ENCODE results near the gene ZNF407.

ZNF407 gene

GRCh38 chr18:74551936-74552555 is 45.6 kb upstream of the ZNF407 start:
- Histone ChIP-seq H3K27me3 (ENCODE audit: control insufficient read depth, insufficient read depth, low read length) (no peaks in the 10 kb centered on the region), H3K79me2 (no peaks in the 10 kb centered on the region), H3K27ac (no peak overlapping the region), H3K36me3 (ENCODE audit: control insufficient read depth, insufficient read depth, low read length) (no peaks in the 10 kb centered on the region), H3K4me1 (no peaks in the 10 kb centered on the region), H3K9ac (no peak overlapping the region), H2AFZ (peak overlapping the region; percentile 29), H3K4me2 (ENCODE audit: low read length) (no peak overlapping the region), H3K4me3 (ENCODE audit: low read depth, low read length) (no peak overlapping the region), H3K9me3 (ENCODE audit: control insufficient read depth, low read length) (no peaks in the 10 kb centered on the region)
- peak; percentile 82 for TF ChIP-seq CTCF (IDR thresholded peaks at IDR 0.05)

- no peak overlapping the region for H3K27ac ChIP-seq
- no peaks in the 10 kb centered on the region for H3K36me3 ChIP-seq (ENCODE audit: control insufficient read depth, insufficient read depth, low read length)
- H3K79me2 ChIP-seq, result no peaks in the 10 kb centered on the region
- no peak overlapping the region for H3K4me2 ChIP-seq (ENCODE audit: low read length)
- H3K4me1 ChIP-seq, result no peaks in the 10 kb centered on the region
- no peak overlapping the region for H3K4me3 ChIP-seq (ENCODE audit: low read depth, low read length)
- no peaks in the 10 kb centered on the region for H3K27me3 ChIP-seq (ENCODE audit: control insufficient read depth, insufficient read depth, low read length)
- no peak overlapping the region for H3K9ac ChIP-seq
- no peak overlapping the region for H2AFZ ChIP-seq
- no peak for TF ChIP-seq CTCF (IDR thresholded peaks at IDR 0.05)
- no peaks in the 10 kb centered on the region for H3K9me3 ChIP-seq (ENCODE audit: control insufficient read depth, low read length)
Observed at GRCh38 chr18:74556126-74556525, 41.5 kb upstream of the ZNF407 start.

GRCh38 chr18:74558096-74558495 is 39.6 kb upstream of the ZNF407 start:
- H3K27ac ChIP-seq, result no peak overlapping the region
- H3K79me2 ChIP-seq, result no peaks in the 10 kb centered on the region
- no peak overlapping the region for H3K9ac ChIP-seq
- no peaks in the 10 kb centered on the region for H3K27me3 ChIP-seq (ENCODE audit: control insufficient read depth, insufficient read depth, low read length)
- no peaks in the 10 kb centered on the region for H3K9me3 ChIP-seq (ENCODE audit: control insufficient read depth, low read length)
- H3K36me3 ChIP-seq (ENCODE audit: control insufficient read depth, insufficient read depth, low read length), result no peaks in the 10 kb centered on the region
- no peak overlapping the region for H2AFZ ChIP-seq
- H3K4me1 ChIP-seq, result peaks cover 15% of the 10 kb centered on the region
- no peak overlapping the region for H3K4me2 ChIP-seq (ENCODE audit: low read length)
- TF ChIP-seq CTCF (IDR thresholded peaks at IDR 0.05), result no peak
- no peak overlapping the region for H3K4me3 ChIP-seq (ENCODE audit: low read depth, low read length)

GRCh38 chr18:74562131-74562730 is 35.4 kb upstream of the ZNF407 start:
- H3K4me1 ChIP-seq, result peaks cover 19% of the 10 kb centered on the region
- no peak overlapping the region for H3K9ac ChIP-seq
- no peak overlapping the region for H3K27ac ChIP-seq
- no peak overlapping the region for H3K4me3 ChIP-seq (ENCODE audit: low read depth, low read length)
- no peaks in the 10 kb centered on the region for H3K27me3 ChIP-seq (ENCODE audit: control insufficient read depth, insufficient read depth, low read length)
- no peaks in the 10 kb centered on the region for H3K36me3 ChIP-seq (ENCODE audit: control insufficient read depth, insufficient read depth, low read length)
- H3K79me2 ChIP-seq, result no peaks in the 10 kb centered on the region
- TF ChIP-seq CTCF (IDR thresholded peaks at IDR 0.05), result no peak
- no peaks in the 10 kb centered on the region for H3K9me3 ChIP-seq (ENCODE audit: control insufficient read depth, low read length)
- H3K4me2 ChIP-seq (ENCODE audit: low read length), result no peak overlapping the region
- H2AFZ ChIP-seq, result no peak overlapping the region

DNA sequence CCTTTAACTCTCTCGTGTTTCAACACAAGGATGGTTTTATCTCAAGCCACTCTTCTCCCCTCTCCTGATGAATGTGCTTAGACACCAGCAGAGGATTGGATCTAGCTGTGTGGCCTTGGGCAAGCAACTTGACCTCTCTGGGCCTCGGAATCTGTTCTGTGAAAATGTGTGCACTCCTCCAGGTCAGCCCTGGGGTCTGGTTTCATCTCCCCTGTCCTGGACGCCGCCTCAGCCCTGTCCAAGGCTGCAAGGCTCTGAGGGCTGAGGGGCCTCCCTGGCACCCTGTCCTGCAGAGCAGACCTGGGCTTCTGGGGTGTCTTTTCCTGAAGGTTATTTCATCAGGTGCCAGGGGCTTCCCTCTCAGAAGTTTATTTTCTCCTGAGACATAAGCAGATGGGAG is 34.9 kb upstream of the ZNF407 start:
- Histone ChIP-seq H2AFZ (peak overlapping the region; percentile 70), H3K79me2 (no peaks in the 10 kb centered on the region), H3K4me1 (peaks cover 19% of the 10 kb centered on the region), H3K27me3 (ENCODE audit: control insufficient read depth, insufficient read depth, low read length) (no peaks in the 10 kb centered on the region), H3K9me3 (ENCODE audit: control insufficient read depth, low read length) (no peaks in the 10 kb centered on the region), H3K4me2 (ENCODE audit: low read length) (no peak overlapping the region), H3K9ac (no peak overlapping the region), H3K4me3 (ENCODE audit: low read depth, low read length) (no peak overlapping the region), H3K36me3 (ENCODE audit: control insufficient read depth, insufficient read depth, low read length) (no peaks in the 10 kb centered on the region), H3K27ac (peak overlapping the region; percentile 8)
- no peak for TF ChIP-seq CTCF (IDR thresholded peaks at IDR 0.05)

Data from parathyroid adenoma (tissue), 2 donors.